HepG2 (cell line): ENCODE measurements around the gene WSCD2. TPM values are rescaled to one million over a fixed set of nuclear protein-coding genes. Genes with fewer than 3 reads are reported as not detected.

Experiments used
- ATAC-seq: fragments of 200-7000 bp; cut with Tn5 transposase; 3 replicates; pipeline ENCODE4 v1.9.1; 2020; ENCODE audit warnings: mild to moderate bottlenecking, moderate library complexity
- BruUV-seq: library from RNA; stranded (reverse); fragments of 400-500 nt; replicated peaks from 2 replicates; lab custom pipeline; 2021; lab: Mats Ljungman, UMichigan
- CTCF ChIA-PET: fragments of 300-600 bp; formaldehyde crosslinking; extraction: SDS; loops from one replicate; lab custom pipeline; 2021; ENCODE audit warnings: low total read pairs, inconsistent platforms, low intra/inter-chr PET ratio; lab: Yijun Ruan, JAX
- POLR2A ChIA-PET: fragments of 350-600 bp; sonication (Branson Sonifier 250); formaldehyde crosslinking; loops from one replicate; lab custom pipeline; 2020; ENCODE audit warnings: antibody characterized with exemption, inconsistent platforms; lab: Yijun Ruan, JAX
- DNase-seq: peaks from one replicate; pipeline ENCODE4 v3.0.0-alpha.2; 2015; ENCODE audit warnings: low spot score
- FAIRE-seq: peaks from 3 replicates; lab custom pipeline; 2011; peaks lifted over from hg19 to GRCh38; lab: Jason Lieb, UNC
- H2AFZ ChIP-seq: one replicate; pipeline ENCODE4 v1.6.1; 2011; ENCODE audit warnings: low read length, inconsistent platforms
- H3K27ac ChIP-seq: fragments of 300-600 bp; 3 replicates; pipeline ENCODE4 v1.8.0; 2011; ENCODE audit warnings: mixed run types, mild to moderate bottlenecking, mixed read lengths, low read length, inconsistent platforms; ENCODE audit not compliant: insufficient read depth; ENCODE audit errors: extremely low read length
- H3K27me3 ChIP-seq, 2 experiments: fragments of 200-600 bp in 1 of 2; 2 replicates in 1 of 2; 3 replicates in 1 of 2; pipeline versions ENCODE4 v1.6.0 to v1.8.0; 2011; ENCODE audit warnings: low read length in 2 of 2, mild to moderate bottlenecking in 2 of 2, moderate library complexity in 2 of 2, inconsistent platforms in 1 of 2; ENCODE audit not compliant: insufficient read depth in 2 of 2, control insufficient read depth in 1 of 2
- H3K36me3 ChIP-seq, 2 experiments: fragments of 200-600 bp in 1 of 2; replicated peaks in 1 of 2; 2 replicates in 1 of 2; 3 replicates in 1 of 2; pipeline versions ENCODE4 v1.5.1 to v1.8.0; 2011; ENCODE audit warnings: low read length in 2 of 2, inconsistent platforms in 1 of 2; ENCODE audit not compliant: insufficient read depth in 2 of 2, control insufficient read depth in 1 of 2
- H3K4me1 ChIP-seq: 2 replicates; pipeline ENCODE4 v1.5.1; 2012; ENCODE audit warnings: low read length, inconsistent platforms; ENCODE audit not compliant: insufficient read depth
- H3K4me2 ChIP-seq: 2 replicates; pipeline ENCODE4 v1.6.0; 2011; ENCODE audit warnings: low read depth, low read length, inconsistent platforms
- H3K4me3 ChIP-seq, 3 experiments: fragments of 200-600 bp in 1 of 3; sonication (generic), shearing (Covaris generic) in 1 of 3; replicated peaks in 1 of 3; 2 replicates each; pipeline ENCODE4 v1.5.1; 2011 to 2016; ENCODE audit warnings: low read length in 3 of 3, inconsistent platforms in 2 of 3, low read depth in 2 of 3, mild to moderate bottlenecking in 2 of 3, control low read depth in 1 of 3, mixed read lengths in 1 of 3; ENCODE audit not compliant: insufficient read depth in 1 of 3
- H3K79me2 ChIP-seq: one replicate; pipeline ENCODE4 v1.6.1; 2011; ENCODE audit warnings: low read length, inconsistent platforms; ENCODE audit not compliant: insufficient read depth
- H3K9ac ChIP-seq: 2 replicates; pipeline ENCODE4 v1.6.0; 2011; ENCODE audit warnings: mild to moderate bottlenecking, low read depth, low read length, inconsistent platforms; ENCODE audit not compliant: insufficient read depth
- H3K9me3 ChIP-seq: 2 replicates; pipeline ENCODE4 v1.5.1; 2012; ENCODE audit warnings: mild to moderate bottlenecking, low read length
- H4K20me1 ChIP-seq: 2 replicates; pipeline ENCODE4 v1.6.0; 2011; ENCODE audit warnings: inconsistent platforms, mild to moderate bottlenecking, low read length, moderate library complexity; ENCODE audit not compliant: insufficient read depth
- GZF1 ChIP-seq: sonication (generic); formaldehyde crosslinking; IDR thresholded peaks from 2 replicates; pipeline ENCODE4 v1.5.1; 2020; ENCODE audit warnings: mild to moderate bottlenecking, missing genetic modification reagents
- KDM5B ChIP-seq: sonication (generic); formaldehyde crosslinking; IDR thresholded peaks from 2 replicates; pipeline ENCODE4 v1.4.0; 2020; ENCODE audit warnings: missing genetic modification reagents, mild to moderate bottlenecking, borderline replicate concordance
- MXI1 ChIP-seq: IDR thresholded peaks from 3 replicates; pipeline ENCODE4 v1.6.1; 2012; ENCODE audit warnings: low read depth, low read length, inconsistent platforms, borderline replicate concordance
- TCF7L2 ChIP-seq: IDR thresholded peaks from 2 replicates; pipeline ENCODE4 v1.6.1; 2011; ENCODE audit warnings: mild to moderate bottlenecking, low read depth, low read length, moderate library complexity
- U2AF2 ChIP-seq: fragments of 200-400 bp; formaldehyde crosslinking; IDR thresholded peaks from 2 replicates; pipeline ENCODE4 v1.6.1; 2017; ENCODE audit warnings: low read depth, mild to moderate bottlenecking, low read length
- ZMAT3 ChIP-seq: sonication (generic); formaldehyde crosslinking; conservative IDR thresholded peaks from 2 replicates; pipeline ENCODE4 v1.7.0; 2021; ENCODE audit warnings: missing genetic modification reagents
- ZNF432 ChIP-seq: sonication (generic); formaldehyde crosslinking; IDR thresholded peaks from 2 replicates; pipeline ENCODE4 v1.5.0; 2020; ENCODE audit warnings: missing genetic modification reagents, mild to moderate bottlenecking, borderline replicate concordance
- ZNF883 ChIP-seq: sonication (generic); formaldehyde crosslinking; IDR thresholded peaks from 2 replicates; pipeline ENCODE4 v1.5.1; 2020; ENCODE audit warnings: mild to moderate bottlenecking, missing genetic modification reagents; ENCODE audit errors: not compliant biosample characterization
- WGBS: methylation state at CpG from one replicate; pipeline ENCODE4 v1.1.6; 2017; ENCODE audit warnings: low lambda C conversion rate; 5-methylcytosine and 5-hydroxymethylcytosine counted together
- in situ Hi-C: cut with HindIII; loops from 2 replicates; pipeline ENCODE4 v1.10.0; 2017; ENCODE audit warnings: low pct_unique_long_range_greater_than_20kb; ENCODE audit not compliant: extremely low pct_ligation_motif_present
- intact Hi-C: fragments of 100-400 bp; cut with micrococcal nuclease; formaldehyde crosslinking; loops from one replicate; pipeline ENCODE4 v1.10.0; 2022; ENCODE audit not compliant: unreplicated experiment
- polyA plus RNA-seq, 8 experiments: library from polyadenylated mRNA; depleted of rRNA in 3 of 8; stranded (reverse) in 7 of 8; unstranded in 1 of 8; fragments of >200 nt; fragmentation: Illumina TruSeq in 4 of 8; extraction: Trizol in 4 of 8; gene quantifications; 2 replicates each; pipeline versions ENCODE4 v1.2.1 to v1.2.3, GENCODE V29; 2011 to 2016; ENCODE audit warnings: low read depth in 4 of 8, missing spikeins in 1 of 8, mixed read lengths in 1 of 8; ENCODE audit not compliant: insufficient read depth in 1 of 8
- total RNA-seq, 5 experiments: library from RNA; depleted of rRNA; stranded (reverse); fragments of >200 nt; fragmentation: Illumina TruSeq; extraction: Trizol; gene quantifications; 2 replicates each; pipeline ENCODE4 v1.2.3, GENCODE V29; 2016; ENCODE audit warnings: low read depth in 1 of 5
- TF ChIP-seq, protein P1 (sequence below): sonication (generic); formaldehyde crosslinking; IDR thresholded peaks from 2 replicates; pipeline ENCODE4 v1.4.0; 2020; ENCODE audit warnings: missing genetic modification reagents, borderline replicate concordance
- TF ChIP-seq, protein P2 (sequence below): sonication (generic); formaldehyde crosslinking; IDR thresholded peaks from 2 replicates; pipeline ENCODE4 v1.4.0; 2020; ENCODE audit warnings: missing genetic modification reagents

Gene WSCD2
- total and polyA plus RNA-seq, 2 of the 13 experiments (the other 11 are each of a cell fraction or from before 2014, with no cell fraction given), result not detected

DNA sequence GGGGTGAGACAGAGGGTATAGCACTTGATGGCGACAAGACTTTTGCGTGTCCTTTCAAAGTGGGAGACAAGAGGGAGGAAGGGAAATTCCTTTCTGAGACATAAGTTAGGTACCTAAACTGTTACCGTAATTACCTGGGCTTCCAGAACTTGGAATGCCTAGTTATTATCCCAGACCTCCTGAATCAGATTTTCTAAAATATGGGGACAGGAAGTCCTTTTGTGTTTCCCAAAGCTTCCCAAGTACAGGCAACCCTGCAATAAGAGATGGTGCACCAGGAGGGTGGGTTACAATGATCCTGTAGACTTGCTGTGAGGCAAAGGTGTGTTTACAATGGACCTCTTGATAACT, 126.1 kb downstream of the WSCD2 start:
- in situ Hi-C loops (no loop called here), intact Hi-C loops (no loop called here)
- no peaks in the 10 kb centered on the region for H3K79me2 ChIP-seq
- H3K36me3 ChIP-seq, result no peaks in the 10 kb centered on the region
- no peak for ATAC-seq
- no peak overlapping the region for H3K9ac ChIP-seq
- peak; percentile 93 for TF ChIP-seq GZF1 (CRISPR knock-in tag)
- TF ChIP-seq, protein P1, sequence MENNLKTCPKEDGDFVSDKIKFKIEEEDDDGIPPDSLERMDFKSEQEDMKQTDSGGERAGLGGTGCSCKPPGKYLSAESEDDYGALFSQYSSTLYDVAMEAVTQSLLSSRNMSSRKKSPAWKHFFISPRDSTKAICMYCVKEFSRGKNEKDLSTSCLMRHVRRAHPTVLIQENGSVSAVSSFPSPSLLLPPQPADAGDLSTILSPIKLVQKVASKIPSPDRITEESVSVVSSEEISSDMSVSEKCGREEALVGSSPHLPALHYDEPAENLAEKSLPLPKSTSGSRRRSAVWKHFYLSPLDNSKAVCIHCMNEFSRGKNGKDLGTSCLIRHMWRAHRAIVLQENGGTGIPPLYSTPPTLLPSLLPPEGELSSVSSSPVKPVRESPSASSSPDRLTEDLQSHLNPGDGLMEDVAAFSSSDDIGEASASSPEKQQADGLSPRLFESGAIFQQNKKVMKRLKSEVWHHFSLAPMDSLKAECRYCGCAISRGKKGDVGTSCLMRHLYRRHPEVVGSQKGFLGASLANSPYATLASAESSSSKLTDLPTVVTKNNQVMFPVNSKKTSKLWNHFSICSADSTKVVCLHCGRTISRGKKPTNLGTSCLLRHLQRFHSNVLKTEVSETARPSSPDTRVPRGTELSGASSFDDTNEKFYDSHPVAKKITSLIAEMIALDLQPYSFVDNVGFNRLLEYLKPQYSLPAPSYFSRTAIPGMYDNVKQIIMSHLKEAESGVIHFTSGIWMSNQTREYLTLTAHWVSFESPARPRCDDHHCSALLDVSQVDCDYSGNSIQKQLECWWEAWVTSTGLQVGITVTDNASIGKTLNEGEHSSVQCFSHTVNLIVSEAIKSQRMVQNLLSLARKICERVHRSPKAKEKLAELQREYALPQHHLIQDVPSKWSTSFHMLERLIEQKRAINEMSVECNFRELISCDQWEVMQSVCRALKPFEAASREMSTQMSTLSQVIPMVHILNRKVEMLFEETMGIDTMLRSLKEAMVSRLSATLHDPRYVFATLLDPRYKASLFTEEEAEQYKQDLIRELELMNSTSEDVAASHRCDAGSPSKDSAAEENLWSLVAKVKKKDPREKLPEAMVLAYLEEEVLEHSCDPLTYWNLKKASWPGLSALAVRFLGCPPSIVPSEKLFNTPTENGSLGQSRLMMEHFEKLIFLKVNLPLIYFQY (CRISPR knock-in tag), result no peak
- peaks cover 1 to 18% of the 10 kb centered on the region in 2 experiments; a peak in 4 of 5 replicates for H3K27me3 ChIP-seq
- 2% methylated on average over 3 of the region's 3 CpGs for WGBS
- no peak overlapping the region for H2AFZ ChIP-seq
- CTCF ChIA-PET, result no interaction called here
- H3K9me3 ChIP-seq, result no peaks in the 10 kb centered on the region
- no peaks in the 10 kb centered on the region for H4K20me1 ChIP-seq
- POLR2A ChIA-PET, result no interaction called here
- no peak for DNase-seq
- no TSS peak for BruUV-seq
- no peak overlapping the region for H3K4me2 ChIP-seq
- H3K27ac ChIP-seq, result no peak overlapping the region
- no peaks in the 10 kb centered on the region for H3K4me1 ChIP-seq
- H3K4me3 ChIP-seq, result no peak overlapping the region
- no peak for FAIRE-seq

DNA sequence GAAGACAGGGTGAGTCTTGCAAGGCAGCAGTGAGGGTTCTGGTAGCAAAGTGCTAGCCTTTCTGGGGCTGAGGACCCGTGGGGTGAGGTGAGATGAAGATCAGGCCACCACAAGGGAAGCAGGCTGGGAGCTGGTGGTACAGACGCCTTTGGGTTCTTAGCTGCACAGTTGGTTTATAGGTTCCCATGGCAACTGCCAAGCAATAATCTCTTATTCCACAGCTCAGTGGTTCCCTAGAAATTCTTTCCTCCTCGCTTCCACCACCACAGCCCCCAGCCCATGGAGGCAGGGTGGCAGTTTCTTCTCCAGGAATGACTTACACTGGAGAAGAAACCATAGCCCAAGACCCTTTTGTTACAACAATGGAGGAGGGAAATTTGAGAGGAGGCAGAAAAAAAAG, 127.9 kb downstream of the WSCD2 start:
- H2AFZ ChIP-seq, result no peak overlapping the region
- intact Hi-C loops, result no loop called here
- H3K9me3 ChIP-seq, result no peaks in the 10 kb centered on the region
- H3K79me2 ChIP-seq, result no peaks in the 10 kb centered on the region
- no TSS peak for BruUV-seq
- no peaks in the 10 kb centered on the region for H3K36me3 ChIP-seq
- FAIRE-seq (no peak), DNase-seq (no peak), ATAC-seq (no peak)
- no peak overlapping the region for H3K9ac ChIP-seq
- H3K27ac ChIP-seq, result no peak overlapping the region
- ChIA-PET CTCF (no interaction called here), POLR2A (no interaction called here)
- no peaks in the 10 kb centered on the region for H4K20me1 ChIP-seq
- no peak overlapping the region for H3K4me2 ChIP-seq
- 7% methylated on average over 3 of the region's 3 CpGs for WGBS
- no peak overlapping the region for H3K4me3 ChIP-seq
- H3K27me3 ChIP-seq, result peaks cover 1 to 14% of the 10 kb centered on the region in 2 experiments; a peak in 3 of 5 replicates
- in situ Hi-C loops, result no loop called here
- no peaks in the 10 kb centered on the region for H3K4me1 ChIP-seq
- no peak for TF ChIP-seq MXI1
- TF ChIP-seq ZMAT3 (CRISPR knock-in tag), result no peak
- TF ChIP-seq ZNF432 (CRISPR knock-in tag), result no peak
- TF ChIP-seq, protein P2, sequence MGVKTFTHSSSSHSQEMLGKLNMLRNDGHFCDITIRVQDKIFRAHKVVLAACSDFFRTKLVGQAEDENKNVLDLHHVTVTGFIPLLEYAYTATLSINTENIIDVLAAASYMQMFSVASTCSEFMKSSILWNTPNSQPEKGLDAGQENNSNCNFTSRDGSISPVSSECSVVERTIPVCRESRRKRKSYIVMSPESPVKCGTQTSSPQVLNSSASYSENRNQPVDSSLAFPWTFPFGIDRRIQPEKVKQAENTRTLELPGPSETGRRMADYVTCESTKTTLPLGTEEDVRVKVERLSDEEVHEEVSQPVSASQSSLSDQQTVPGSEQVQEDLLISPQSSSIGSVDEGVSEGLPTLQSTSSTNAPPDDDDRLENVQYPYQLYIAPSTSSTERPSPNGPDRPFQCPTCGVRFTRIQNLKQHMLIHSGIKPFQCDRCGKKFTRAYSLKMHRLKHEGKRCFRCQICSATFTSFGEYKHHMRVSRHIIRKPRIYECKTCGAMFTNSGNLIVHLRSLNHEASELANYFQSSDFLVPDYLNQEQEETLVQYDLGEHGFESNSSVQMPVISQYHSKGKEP (CRISPR knock-in tag), result no peak
- TF ChIP-seq KDM5B, result no peak
- TF ChIP-seq ZNF883, result no peak
- no peak for TF ChIP-seq U2AF2
- no peak for TF ChIP-seq TCF7L2
